HG03139 (cell line): ENCODE results near the gene C2orf74.
"Not testable (repeated sequence)": the region's sequence is repeated elsewhere in the genome, so short reads cannot be mapped to it uniquely, and the experiment has no call there.

ENCODE experiments used
- ATAC-seq: cut with Tn5 transposase; IDR thresholded peaks from one replicate; pipeline ENCODE4 v1.9.1; 2021; ENCODE audit not compliant: unreplicated experiment

C2orf74 gene

GRCh38 chr2:61172671-61173070 is 10.7 kb downstream of the C2orf74 start:
- no peak for ATAC-seq

GRCh38 chr2:61173116-61173515 is 11.1 kb downstream of the C2orf74 start:
- ATAC-seq, result no peak

GRCh38 chr2:61175036-61175435 is 13.0 kb downstream of the C2orf74 start:
- ATAC-seq, result no peak

- peak; percentile 79 for ATAC-seq
Measured at GRCh38 chr2:61176755-61177726, 15.1 kb downstream of the C2orf74 start.

- peak; percentile 29 for ATAC-seq
Measured at GRCh38 chr2:61177727-61178549, 15.9 kb downstream of the C2orf74 start.

- no peak for ATAC-seq
Measured at GRCh38 chr2:61178603-61179545, 16.9 kb downstream of the C2orf74 start.

GRCh38 chr2:61179701-61180639 is 18.0 kb downstream of the C2orf74 start:
- no peak for ATAC-seq

- ATAC-seq, result no peak
Measured at GRCh38 chr2:61180686-61181085, 18.7 kb downstream of the C2orf74 start.

GRCh38 chr2:61181382-61182058 is 19.5 kb downstream of the C2orf74 start:
- no peak for ATAC-seq

GRCh38 chr2:61182059-61182383 is 20.0 kb downstream of the C2orf74 start:
- no peak for ATAC-seq

GRCh38 chr2:61183795-61184194 is 21.8 kb downstream of the C2orf74 start:
- ATAC-seq, result no peak

GRCh38 chr2:61184263-61184662 is 22.3 kb downstream of the C2orf74 start:
- ATAC-seq, result no peak

- ATAC-seq, result no peak
Measured at GRCh38 chr2:61185231-61185728, 23.3 kb downstream of the C2orf74 start.

- no peak for ATAC-seq
Measured at GRCh38 chr2:61187085-61187484, 25.1 kb downstream of the C2orf74 start.

- no peak for ATAC-seq
Measured at GRCh38 chr2:61193670-61194561, 31.9 kb downstream of the C2orf74 start.

- ATAC-seq, result not testable (repeated sequence)
Measured at GRCh38 chr2:61194646-61195045, 32.7 kb downstream of the C2orf74 start.

GRCh38 chr2:61196671-61197070 is 34.7 kb downstream of the C2orf74 start:
- no peak for ATAC-seq

GRCh38 chr2:61205132-61205531 is 43.1 kb downstream of the C2orf74 start:
- no peak for ATAC-seq
